KMS-11 (cell line): Measurements from ENCODE around the gene CMIP.

Source experiments
- H2AFZ ChIP-seq: fragments of 200-600 bp; sonication (generic); 2 replicates; pipeline ENCODE4 v1.6.1; 2016; ENCODE audit warnings: antibody characterized with exemption, mixed run types, low read depth
- H3K27ac ChIP-seq: fragments of 200-600 bp; sonication (generic); 2 replicates; pipeline ENCODE4 v1.6.1; 2016; ENCODE audit warnings: mild to moderate bottlenecking, mixed run types
- H3K27me3 ChIP-seq: fragments of 200-600 bp; sonication (generic); 2 replicates; pipeline ENCODE4 v1.6.1; 2017; ENCODE audit warnings: mild to moderate bottlenecking, low read depth, mixed run types, moderate library complexity; ENCODE audit not compliant: insufficient read depth
- H3K36me3 ChIP-seq: fragments of 200-600 bp; sonication (generic); 2 replicates; pipeline ENCODE4 v1.6.1; 2017; ENCODE audit warnings: mild to moderate bottlenecking, mixed run types; ENCODE audit not compliant: insufficient read depth
- H3K4me1 ChIP-seq: fragments of 200-600 bp; sonication (generic); 2 replicates; pipeline ENCODE4 v1.6.1; 2016; ENCODE audit warnings: mild to moderate bottlenecking, low read depth, mixed run types; ENCODE audit not compliant: poor library complexity, severe bottlenecking
- H3K4me2 ChIP-seq: fragments of 200-600 bp; sonication (generic); 2 replicates; pipeline ENCODE4 v1.7.0; 2016; ENCODE audit warnings: mild to moderate bottlenecking, mixed run types
- H3K4me3 ChIP-seq: fragments of 200-600 bp; sonication (generic); IDR thresholded peaks from 2 replicates; pipeline ENCODE4 v1.6.1; 2017; ENCODE audit warnings: low read depth, low read length, mixed read lengths; ENCODE audit not compliant: insufficient read depth
- H3K79me2 ChIP-seq: fragments of 200-600 bp; sonication (generic); 2 replicates; pipeline ENCODE4 v1.6.1; 2016; ENCODE audit warnings: low read depth, mixed run types; ENCODE audit not compliant: insufficient read depth
- H3K9ac ChIP-seq: fragments of 200-600 bp; sonication (generic); 2 replicates; pipeline ENCODE4 v1.6.1; 2016; ENCODE audit warnings: mild to moderate bottlenecking, mixed run types
- H4K20me1 ChIP-seq: fragments of 200-600 bp; sonication (generic); 2 replicates; pipeline ENCODE4 v1.6.1; 2016; ENCODE audit warnings: mild to moderate bottlenecking, mixed run types; ENCODE audit not compliant: insufficient read depth
- TF ChIP-seq, protein P1 (sequence below): fragments of 200-600 bp; sonication (generic); conservative IDR thresholded peaks from 2 replicates; pipeline ENCODE4 v1.6.1; 2017; ENCODE audit warnings: low read depth, mild to moderate bottlenecking, antibody characterized with exemption, low read length, moderate library complexity, mixed read lengths

The CMIP gene

GRCh38 chr16:81599034-81599744 is 154.6 kb downstream of the CMIP start:
- peaks cover 88% of the 10 kb centered on the region; the same call in 1 of the 2 replicates for H3K79me2 ChIP-seq

GRCh38 chr16:81600275-81600674 is 155.7 kb downstream of the CMIP start:
- Histone ChIP-seq H3K36me3 (no peaks in the 10 kb centered on the region), H3K4me3 (no peak overlapping the region), H3K9ac (no peak overlapping the region), H3K4me1 (peaks cover 45% of the 10 kb centered on the region), H4K20me1 (peaks cover 5% of the 10 kb centered on the region; the same call in 1 of the 2 replicates), H3K79me2 (peaks cover 82% of the 10 kb centered on the region; the same call in 1 of the 2 replicates), H3K4me2 (no peak overlapping the region), H2AFZ (no peak overlapping the region), H3K27me3 (no peaks in the 10 kb centered on the region), H3K27ac (no peak overlapping the region)
- TF ChIP-seq, protein P1, sequence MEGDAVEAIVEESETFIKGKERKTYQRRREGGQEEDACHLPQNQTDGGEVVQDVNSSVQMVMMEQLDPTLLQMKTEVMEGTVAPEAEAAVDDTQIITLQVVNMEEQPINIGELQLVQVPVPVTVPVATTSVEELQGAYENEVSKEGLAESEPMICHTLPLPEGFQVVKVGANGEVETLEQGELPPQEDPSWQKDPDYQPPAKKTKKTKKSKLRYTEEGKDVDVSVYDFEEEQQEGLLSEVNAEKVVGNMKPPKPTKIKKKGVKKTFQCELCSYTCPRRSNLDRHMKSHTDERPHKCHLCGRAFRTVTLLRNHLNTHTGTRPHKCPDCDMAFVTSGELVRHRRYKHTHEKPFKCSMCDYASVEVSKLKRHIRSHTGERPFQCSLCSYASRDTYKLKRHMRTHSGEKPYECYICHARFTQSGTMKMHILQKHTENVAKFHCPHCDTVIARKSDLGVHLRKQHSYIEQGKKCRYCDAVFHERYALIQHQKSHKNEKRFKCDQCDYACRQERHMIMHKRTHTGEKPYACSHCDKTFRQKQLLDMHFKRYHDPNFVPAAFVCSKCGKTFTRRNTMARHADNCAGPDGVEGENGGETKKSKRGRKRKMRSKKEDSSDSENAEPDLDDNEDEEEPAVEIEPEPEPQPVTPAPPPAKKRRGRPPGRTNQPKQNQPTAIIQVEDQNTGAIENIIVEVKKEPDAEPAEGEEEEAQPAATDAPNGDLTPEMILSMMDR, result no peak

More at GRCh38 chr16:81599034-81599744, 154.6 kb downstream of the CMIP start:
- H4K20me1 ChIP-seq, result peaks cover 5% of the 10 kb centered on the region; the same call in 1 of the 2 replicates
- H3K4me3 ChIP-seq, result no peak overlapping the region
- no peak overlapping the region for H2AFZ ChIP-seq
- H3K9ac ChIP-seq, result no peak overlapping the region
- TF ChIP-seq, protein P1, result no peak
- H3K36me3 ChIP-seq, result no peaks in the 10 kb centered on the region
- H3K4me2 ChIP-seq, result no peak overlapping the region; the same call in 1 of the 2 replicates
- H3K4me1 ChIP-seq, result peaks cover 56% of the 10 kb centered on the region
- H3K27ac ChIP-seq, result no peak overlapping the region
- no peaks in the 10 kb centered on the region for H3K27me3 ChIP-seq

DNA sequence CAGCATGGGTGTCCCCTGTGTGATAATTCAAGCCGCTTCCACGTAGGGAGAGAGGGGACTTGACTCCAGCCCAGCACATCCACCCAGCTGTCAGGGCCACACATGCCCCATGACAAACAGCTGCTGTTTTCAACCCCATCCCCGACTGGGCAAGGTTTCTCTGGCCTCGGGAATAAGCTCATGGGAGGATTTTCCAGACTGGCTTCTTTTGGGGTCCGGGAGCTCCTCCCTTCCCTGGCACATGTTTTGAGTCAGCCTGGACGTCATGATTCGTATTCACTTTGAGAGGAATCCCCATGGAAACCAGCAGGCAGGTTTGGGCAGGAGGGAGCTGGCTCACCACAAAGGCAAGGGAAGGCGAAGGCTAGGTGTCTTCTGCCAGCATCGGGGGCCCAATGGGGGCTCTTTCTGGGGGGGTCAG is 156.4 kb downstream of the CMIP start:
- Histone ChIP-seq H3K4me2 (no peak overlapping the region), H3K79me2 (peaks cover 79% of the 10 kb centered on the region; the same call in 1 of the 2 replicates), H3K36me3 (no peaks in the 10 kb centered on the region), H3K9ac (no peak overlapping the region), H3K4me1 (peaks cover 37% of the 10 kb centered on the region), H3K4me3 (no peak overlapping the region), H4K20me1 (peaks cover 5% of the 10 kb centered on the region; the same call in 1 of the 2 replicates), H3K27ac (no peak overlapping the region), H3K27me3 (no peaks in the 10 kb centered on the region), H2AFZ (no peak overlapping the region)
- TF ChIP-seq, protein P1, result no peak

DNA sequence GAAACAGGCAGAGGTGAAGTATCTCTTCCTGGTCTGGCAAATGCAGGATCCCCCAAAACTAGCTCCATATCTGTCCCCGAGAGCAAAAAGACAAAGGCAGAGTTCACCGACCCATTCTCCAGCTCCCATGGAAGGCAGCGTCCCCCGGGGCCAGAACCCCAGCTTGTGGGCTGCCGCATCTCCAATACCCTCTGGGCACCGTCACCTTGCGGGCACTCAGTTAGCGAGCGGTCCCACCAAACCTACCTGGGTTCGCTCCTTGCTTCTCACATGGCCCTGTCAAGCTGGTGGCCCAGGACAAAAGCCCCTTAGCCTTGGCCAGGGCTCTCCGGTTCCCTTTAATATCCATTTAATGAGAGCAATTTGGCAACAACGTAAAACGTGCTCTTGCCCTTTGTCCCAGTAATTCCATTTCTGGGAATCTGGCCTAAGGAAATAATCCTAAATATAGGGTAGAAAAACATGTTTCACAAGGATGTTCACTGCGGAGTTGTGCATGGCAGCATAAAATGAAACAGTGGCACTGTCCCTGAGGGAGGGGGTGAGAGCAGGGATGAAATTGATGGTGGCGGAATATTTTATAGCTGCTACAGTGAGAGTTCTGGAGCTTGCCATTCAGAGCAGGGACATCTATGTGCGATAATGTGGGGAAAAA is 157.1 kb downstream of the CMIP start:
- no peak overlapping the region for H2AFZ ChIP-seq
- H3K79me2 ChIP-seq, result peaks cover 72% of the 10 kb centered on the region; the same call in 1 of the 2 replicates
- H3K27me3 ChIP-seq, result no peaks in the 10 kb centered on the region
- peaks cover 1% of the 10 kb centered on the region; the same call in 1 of the 2 replicates for H4K20me1 ChIP-seq
- no peak overlapping the region for H3K9ac ChIP-seq
- H3K36me3 ChIP-seq, result no peaks in the 10 kb centered on the region
- TF ChIP-seq, protein P1, result no peak
- H3K27ac ChIP-seq, result no peak overlapping the region
- no peak overlapping the region for H3K4me3 ChIP-seq
- H3K4me1 ChIP-seq, result peaks cover 30% of the 10 kb centered on the region
- no peak overlapping the region for H3K4me2 ChIP-seq
